Activated CD4-positive, alpha-beta T cell treated with anti-CD3 and anti-CD28 coated beads, Interleukin-10, Interleukin-2, amounts not matched to agents 100 ng/mL and 50 ng/mL, durations not matched to agents 16 hours and 8 hours (primary cell): ENCODE measurements around the gene ALOXE3.
"Not testable (repeated sequence)": the region's sequence is repeated elsewhere in the genome, so short reads cannot be mapped to it uniquely, and the experiment has no call there.

Source experiments
- DNase-seq: peaks from one replicate; pipeline ENCODE4 v3.0.0-alpha.2; 2020

ALOXE3 gene

DNA sequence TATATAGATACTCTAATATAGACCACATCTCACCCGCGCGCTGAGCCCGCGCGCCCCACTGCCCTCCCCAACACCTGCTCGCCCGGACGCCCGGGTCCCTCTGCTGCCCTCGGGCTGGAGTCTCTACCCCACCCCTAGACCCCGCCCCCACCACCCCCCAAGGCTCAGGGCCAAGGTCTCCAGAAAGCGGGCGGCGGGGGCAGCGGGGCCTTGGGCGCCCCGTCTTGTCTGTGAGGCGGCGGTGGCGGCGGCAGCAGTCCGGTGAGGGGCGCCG lies 3.0 kb upstream of the ALOXE3 start:
- no peak for DNase-seq

GRCh38 chr17:8120520-8121406 lies 2.4 kb upstream of the ALOXE3 start:
- peak; percentile 90 for DNase-seq

DNA sequence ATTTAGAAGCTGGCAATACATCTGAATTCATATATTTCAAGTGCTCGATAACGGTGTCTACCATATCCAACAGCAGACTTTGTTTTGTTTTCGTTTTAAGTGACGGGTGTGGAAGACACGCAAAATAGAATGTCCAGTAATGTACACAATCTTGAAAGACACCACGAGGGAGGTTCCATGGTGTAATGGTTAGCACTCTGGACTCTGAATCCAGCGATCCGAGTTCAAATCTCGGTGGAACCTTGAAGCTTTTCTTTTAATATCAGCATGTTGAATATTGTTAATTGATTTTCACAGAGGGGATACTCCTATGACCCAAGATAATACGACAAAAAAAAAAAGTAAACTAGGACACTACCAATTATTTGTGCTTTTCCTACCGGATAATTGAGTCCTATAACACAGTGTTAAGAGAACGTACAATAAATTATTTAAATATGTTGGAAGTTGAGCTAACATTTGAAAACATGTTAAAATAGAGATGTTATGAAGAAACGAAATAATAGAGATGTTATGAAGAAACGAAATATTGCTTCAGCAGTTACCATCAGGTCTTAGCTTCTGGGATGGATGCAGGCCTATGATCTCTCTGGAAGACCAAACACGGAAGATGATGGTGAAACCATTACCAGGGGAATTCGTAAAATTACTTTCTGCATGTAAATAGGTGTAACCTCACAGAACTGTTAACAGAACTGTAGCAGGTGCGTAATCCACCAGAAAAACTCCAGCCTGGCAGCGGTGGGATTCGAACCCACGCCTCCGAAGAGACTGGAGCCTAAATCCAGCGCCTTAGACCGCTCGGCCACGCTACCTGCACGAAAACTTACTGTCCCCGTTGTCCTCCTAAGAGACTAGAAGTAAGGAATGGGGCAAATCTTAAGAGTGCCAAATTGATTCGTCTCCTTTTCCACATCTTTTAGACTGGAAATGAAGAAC lies 1.5 kb upstream of the ALOXE3 start:
- peak; percentile 94 for DNase-seq

DNA sequence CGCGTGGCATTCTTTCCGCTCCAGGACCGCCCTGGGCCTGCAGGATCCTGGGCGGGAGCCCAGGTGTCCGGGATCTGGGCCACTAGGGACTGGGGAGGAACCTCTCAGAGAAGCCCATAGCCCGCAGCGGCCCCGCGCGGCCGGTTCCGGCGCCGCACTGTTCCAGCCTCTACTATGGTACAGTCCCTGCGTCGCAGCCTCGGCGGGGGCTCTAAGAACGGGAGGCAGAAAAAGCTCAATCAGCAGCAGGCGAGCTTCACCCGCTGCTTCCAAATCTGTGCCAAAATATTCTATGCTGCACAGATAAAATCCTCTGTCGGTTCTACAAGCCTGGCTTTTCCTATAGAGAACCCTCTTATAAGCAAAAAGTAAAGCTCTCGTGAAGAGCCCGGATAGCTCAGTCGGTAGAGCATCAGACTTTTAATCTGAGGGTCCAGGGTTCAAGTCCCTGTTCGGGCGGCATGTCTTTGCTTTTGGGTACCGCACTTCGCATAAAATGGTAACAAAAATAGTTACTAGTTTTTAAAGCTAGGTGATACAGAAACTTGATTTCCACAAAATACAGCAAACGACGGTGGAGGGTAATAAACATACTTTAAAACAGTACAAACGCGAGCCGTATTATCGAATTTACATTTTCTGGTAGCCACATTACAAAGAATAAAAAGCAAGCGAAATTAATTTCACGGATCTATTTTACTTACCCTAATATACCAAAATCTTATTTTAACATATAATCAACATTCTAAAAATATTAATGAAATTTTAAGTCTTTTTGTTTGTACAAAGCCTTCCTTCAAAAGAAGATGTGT lies 661 bp upstream of the ALOXE3 start:
- peak; percentile 92 for DNase-seq

- DNase-seq, result no peak
These were observed 841 bp downstream of the ALOXE3 start for GRCh38 chr17:8117367-8117979.

DNA sequence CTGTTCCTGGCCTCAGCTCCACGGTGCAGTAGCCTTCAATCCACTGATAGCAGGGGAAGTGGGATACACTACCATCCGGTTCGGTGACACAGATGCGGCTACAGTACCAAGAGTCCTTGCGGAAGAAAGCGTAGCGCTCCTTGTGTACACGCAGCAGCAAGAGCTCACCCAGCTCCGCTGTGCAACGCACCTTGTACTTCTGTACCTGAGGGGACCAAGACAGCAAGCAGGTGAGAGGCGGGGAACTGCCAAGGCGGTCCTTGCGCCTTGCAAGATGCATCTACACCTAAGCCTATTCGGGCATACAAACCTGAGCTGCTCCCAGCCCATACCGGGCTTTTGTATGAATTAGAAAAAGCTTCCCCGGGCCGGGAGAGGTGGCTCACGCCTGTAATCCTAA lies 1.5 kb downstream of the ALOXE3 start:
- DNase-seq, result no peak

DNA sequence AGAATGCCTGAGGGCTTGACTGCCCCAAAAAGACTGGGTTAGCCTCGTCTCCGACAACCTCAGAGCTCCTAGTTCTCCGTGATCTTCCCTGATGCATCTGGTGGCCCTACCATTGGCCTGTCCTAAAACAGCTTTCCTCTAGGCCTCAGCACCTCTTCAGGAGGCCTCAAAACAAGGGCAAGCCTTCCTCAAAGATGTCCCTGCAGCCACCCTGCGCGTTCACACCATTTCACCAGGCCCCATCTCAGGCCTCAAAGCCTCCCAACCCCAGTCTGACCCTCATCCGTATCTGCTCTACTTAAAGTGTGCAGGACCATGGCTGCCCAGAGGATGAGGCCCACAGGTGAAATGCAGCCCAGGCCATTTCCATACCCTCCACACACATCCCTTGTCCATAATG lies 7.4 kb downstream of the ALOXE3 start:
- DNase-seq, result no peak

- DNase-seq, result no peak
These were observed 7.9 kb downstream of the ALOXE3 start for GRCh38 chr17:8110456-8110804.

- peak; percentile 79 for DNase-seq
These were observed 8.5 kb downstream of the ALOXE3 start for GRCh38 chr17:8109661-8110455.

DNA sequence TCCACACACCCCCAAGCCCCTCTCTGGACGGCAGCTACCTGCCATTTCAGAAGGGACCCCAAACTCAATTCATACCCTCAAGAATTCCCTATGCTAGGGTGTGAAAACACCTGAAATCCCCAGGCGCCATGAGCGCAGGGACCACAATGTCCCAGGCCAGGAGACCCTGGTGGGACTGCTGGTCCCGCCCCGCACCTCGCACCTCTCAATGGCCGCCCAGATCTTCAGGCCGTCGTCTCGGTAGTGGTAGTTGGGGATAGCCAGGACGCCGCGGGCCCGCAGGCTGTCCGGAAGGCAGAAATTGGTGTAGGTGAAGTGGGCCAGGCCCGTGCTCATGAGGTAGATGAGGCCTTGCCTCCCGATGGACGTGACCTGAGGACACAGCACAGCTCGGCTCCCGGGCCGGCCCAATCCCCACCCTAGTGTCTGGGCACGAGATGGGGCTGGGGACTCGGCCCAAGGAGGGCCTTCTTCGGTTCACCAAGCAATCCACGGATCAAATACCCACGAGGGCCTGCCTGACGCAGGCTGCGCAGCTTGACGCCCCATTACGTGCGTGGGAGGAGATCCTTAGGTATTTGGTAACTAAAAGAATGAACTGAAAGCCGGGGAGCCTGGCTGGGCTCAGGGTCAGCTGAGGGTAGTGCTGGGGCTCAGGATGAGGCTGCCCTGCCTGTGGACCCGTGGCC lies 9.2 kb downstream of the ALOXE3 start:
- DNase-seq, result no peak

DNA sequence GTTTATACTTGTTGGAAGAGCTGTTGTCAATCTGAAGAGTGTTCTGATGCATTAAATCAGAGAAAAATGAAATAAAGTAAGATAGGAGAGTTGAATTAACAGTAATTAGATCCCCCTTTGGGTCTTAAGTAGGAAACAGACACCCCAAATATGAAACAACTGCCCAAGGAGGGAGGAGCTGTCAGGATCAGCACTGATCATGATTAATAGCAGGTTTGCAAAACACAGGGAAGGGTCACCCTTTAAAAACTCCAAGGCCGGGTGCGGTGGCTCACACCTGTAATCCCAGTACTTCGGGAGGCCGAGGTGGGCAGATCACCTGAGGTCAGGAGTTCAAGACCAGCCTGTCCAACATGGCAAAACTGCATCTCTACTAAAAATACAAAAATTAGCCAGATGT lies 11.3 kb downstream of the ALOXE3 start:
- not testable (repeated sequence) for DNase-seq

DNA sequence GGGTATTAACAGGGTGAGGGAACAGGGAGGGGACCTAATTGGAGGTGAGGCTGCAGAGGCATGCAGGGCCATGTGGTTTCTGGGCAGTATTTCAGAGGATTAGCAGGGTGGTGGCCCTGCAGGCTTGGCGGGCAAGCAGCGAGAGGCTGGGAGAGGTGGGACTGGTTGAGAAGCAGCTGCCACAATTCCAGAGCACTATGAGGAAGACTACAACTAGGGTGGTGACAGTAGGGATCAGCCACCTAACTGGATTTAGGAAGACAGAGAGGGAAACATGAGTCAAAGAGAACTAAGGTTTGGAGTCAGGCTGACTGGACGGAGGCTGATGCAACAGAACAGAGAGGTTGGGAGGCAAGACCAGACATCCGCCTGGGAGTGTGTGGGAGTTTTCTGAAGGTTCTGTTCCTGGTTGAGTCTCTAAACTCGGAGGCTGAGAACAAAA lies 12.3 kb downstream of the ALOXE3 start:
- DNase-seq, result no peak

- DNase-seq, result no peak
These were observed 13.4 kb downstream of the ALOXE3 start for GRCh38 chr17:8104911-8105310.

GRCh38 chr17:8103549-8103948 lies 14.8 kb downstream of the ALOXE3 start:
- DNase-seq, result no peak

DNA sequence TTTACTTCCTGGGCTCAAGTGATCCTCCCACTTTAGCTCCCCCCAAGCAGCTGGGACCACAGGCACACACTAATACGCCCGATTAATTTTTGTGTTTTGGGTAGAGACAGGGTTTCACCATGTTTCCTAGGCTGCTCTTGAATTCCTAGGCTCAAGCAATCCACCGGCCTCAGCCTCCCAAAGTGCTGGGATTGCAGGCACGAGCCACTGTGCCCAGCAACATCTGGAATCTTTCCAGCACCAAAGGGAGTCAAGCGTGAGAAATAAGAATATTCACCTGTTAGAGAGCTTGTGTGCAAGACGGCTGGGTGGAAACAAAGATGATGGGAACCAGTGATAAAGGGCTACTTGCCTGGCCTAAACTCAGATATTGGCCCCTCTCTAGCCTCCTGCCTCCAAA lies 16.6 kb downstream of the ALOXE3 start:
- DNase-seq, result no peak

GRCh38 chr17:8100763-8101162 lies 17.6 kb downstream of the ALOXE3 start:
- no peak for DNase-seq

DNA sequence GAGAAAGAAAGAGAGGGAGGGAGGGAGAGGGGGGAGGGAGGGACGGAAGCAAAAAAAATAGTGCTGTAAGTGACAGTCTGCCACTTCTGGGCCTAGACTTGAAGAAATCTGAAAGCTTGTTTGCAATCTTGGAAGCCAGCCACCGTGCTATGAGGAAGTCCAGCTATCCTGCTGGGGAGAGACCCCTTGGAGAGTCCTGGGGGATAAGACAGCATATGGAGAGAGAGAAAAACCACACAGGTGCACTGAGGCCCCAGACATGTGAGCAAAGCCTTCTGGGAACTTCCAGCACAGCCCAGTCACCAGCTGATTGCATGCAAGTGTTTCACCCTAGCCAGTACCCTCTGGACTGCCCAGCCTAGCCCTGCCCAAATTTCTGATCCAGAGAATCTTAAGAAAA lies 18.2 kb downstream of the ALOXE3 start:
- DNase-seq, result no peak

- DNase-seq, result no peak
These were observed 21.8 kb downstream of the ALOXE3 start for GRCh38 chr17:8096541-8096940.

GRCh38 chr17:8095361-8095760 lies 23.0 kb downstream of the ALOXE3 start:
- DNase-seq, result no peak

DNA sequence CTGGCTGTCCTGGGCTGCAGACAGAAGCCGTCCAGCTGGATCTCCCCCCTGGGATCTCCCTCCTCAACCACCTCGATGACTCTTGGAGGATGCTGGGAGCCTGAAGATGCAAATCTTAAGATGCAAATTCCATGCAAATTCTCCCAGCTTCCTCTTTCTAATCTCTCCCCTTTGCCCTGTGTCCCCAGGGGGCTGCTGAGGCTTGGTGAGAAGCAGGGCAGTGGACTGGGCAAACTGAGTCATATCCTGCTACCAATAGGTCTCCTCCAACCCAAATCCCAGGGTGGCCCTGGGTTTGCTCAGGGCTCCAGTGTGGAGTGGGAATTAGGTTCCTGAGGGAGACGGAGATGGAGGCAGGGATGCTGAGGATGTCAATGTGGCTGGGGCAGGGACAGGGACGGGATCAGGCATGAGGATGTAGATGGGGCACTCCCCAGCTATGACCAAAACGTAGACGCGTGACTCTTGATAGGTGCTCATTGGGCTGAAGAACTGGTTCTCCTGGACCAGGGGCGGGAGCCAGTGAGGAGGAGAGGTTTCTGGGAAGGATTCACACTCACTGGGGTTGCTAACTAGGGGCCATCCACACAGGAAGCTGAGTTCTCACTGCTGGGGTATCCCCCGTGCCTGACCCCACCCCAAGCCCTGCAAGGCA lies 27.2 kb downstream of the ALOXE3 start:
- no peak for DNase-seq

- DNase-seq, result no peak
These were observed 28.6 kb downstream of the ALOXE3 start for GRCh38 chr17:8089728-8090127.
